Measurements from ENCODE around the gene TRIO. TPM values are rescaled to one million over a fixed set of nuclear protein-coding genes. Genes with fewer than 3 reads are reported as not detected.

Gene TRIO
- total RNA-seq, 1 experiment from 2014 or later = 68.4 TPM

GRCh38 chr5:14281746-14282181, 138.6 kb downstream of the TRIO start:
- DNase-seq (ENCODE audit: low read depth, low spot score) (no peak), ATAC-seq (no peak; the same call in 1 of the 2 replicates)
- no peaks in the 10 kb centered on the region for H3K36me3 ChIP-seq (ENCODE audit: control insufficient read depth in 1 of 2, insufficient read depth in 2 of 2, low read length in 2 of 2)
- no peaks in the 10 kb centered on the region for H4K20me1 ChIP-seq (ENCODE audit: insufficient read depth)
- POLR2A ChIA-PET = no interaction called here
- H3K9ac ChIP-seq (ENCODE audit: low read length) = no peak overlapping the region
- H2AFZ ChIP-seq (ENCODE audit: low read depth, low read length, poor library complexity, severe bottlenecking) = no peak overlapping the region
- no peaks in the 10 kb centered on the region for H3K9me3 ChIP-seq (ENCODE audit: control insufficient read depth in 1 of 2, insufficient read depth in 1 of 2, low read depth in 1 of 2, low read length in 2 of 2)
- RAD21 ChIA-PET (ENCODE audit: low non-redundant PET in 1 of 2, low total read pairs in 2 of 2, uncharacterized antibody in 2 of 2, unreplicated experiment in 2 of 2) = no interaction called here
- CTCF ChIA-PET = no interaction called here
- H3K9me2 ChIP-seq (ENCODE audit: insufficient read depth) = no peaks in the 10 kb centered on the region
- H3K4me3 ChIP-seq (replicated peaks in 1 of 2; ENCODE audit: low read depth in 1 of 2, low read length in 2 of 2) = no peak overlapping the region
- no peaks in the 10 kb centered on the region for H3K27me3 ChIP-seq (ENCODE audit: insufficient read depth, low read length)
- H3K4me2 ChIP-seq (ENCODE audit: low read length) = no peak overlapping the region
- TF ChIP-seq ATF3 (IDR thresholded peaks at IDR 0.05) = no peak
- no peak for TF ChIP-seq POLR2A (IDR thresholded peaks at IDR 0.05; ENCODE audit: borderline replicate concordance, extremely low read depth, insufficient read depth, insufficient read length)
- no peak for TF ChIP-seq POLR2AphosphoS5 (IDR thresholded peaks at IDR 0.05; ENCODE audit: low read depth, low read length)
- TF ChIP-seq EGR1 (IDR thresholded peaks at IDR 0.05; ENCODE audit: low read depth) = no peak
- TF ChIP-seq, protein P1, sequence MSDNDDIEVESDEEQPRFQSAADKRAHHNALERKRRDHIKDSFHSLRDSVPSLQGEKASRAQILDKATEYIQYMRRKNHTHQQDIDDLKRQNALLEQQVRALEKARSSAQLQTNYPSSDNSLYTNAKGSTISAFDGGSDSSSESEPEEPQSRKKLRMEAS (IDR thresholded peaks at IDR 0.05) = no peak
- no peak for TF ChIP-seq ZFX (IDR thresholded peaks at IDR 0.05)
- TF ChIP-seq JUND (IDR thresholded peaks at IDR 0.05) = no peak
- TF ChIP-seq SRF (IDR thresholded peaks at IDR 0.05; ENCODE audit: low read depth) = no peak
- TF ChIP-seq SIN3A (IDR thresholded peaks at IDR 0.05; ENCODE audit: low read depth) = no peak
- TF ChIP-seq, protein P2, sequence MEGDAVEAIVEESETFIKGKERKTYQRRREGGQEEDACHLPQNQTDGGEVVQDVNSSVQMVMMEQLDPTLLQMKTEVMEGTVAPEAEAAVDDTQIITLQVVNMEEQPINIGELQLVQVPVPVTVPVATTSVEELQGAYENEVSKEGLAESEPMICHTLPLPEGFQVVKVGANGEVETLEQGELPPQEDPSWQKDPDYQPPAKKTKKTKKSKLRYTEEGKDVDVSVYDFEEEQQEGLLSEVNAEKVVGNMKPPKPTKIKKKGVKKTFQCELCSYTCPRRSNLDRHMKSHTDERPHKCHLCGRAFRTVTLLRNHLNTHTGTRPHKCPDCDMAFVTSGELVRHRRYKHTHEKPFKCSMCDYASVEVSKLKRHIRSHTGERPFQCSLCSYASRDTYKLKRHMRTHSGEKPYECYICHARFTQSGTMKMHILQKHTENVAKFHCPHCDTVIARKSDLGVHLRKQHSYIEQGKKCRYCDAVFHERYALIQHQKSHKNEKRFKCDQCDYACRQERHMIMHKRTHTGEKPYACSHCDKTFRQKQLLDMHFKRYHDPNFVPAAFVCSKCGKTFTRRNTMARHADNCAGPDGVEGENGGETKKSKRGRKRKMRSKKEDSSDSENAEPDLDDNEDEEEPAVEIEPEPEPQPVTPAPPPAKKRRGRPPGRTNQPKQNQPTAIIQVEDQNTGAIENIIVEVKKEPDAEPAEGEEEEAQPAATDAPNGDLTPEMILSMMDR (IDR thresholded peaks at IDR 0.05 in 2 of 3, conservative IDR thresholded peaks at IDR 0.05 in 1 of 3; ENCODE audit: borderline replicate concordance in 1 of 3, insufficient read depth in 1 of 3, low read depth in 2 of 3, low read length in 2 of 3) = no peak
- TF ChIP-seq, protein P3, sequence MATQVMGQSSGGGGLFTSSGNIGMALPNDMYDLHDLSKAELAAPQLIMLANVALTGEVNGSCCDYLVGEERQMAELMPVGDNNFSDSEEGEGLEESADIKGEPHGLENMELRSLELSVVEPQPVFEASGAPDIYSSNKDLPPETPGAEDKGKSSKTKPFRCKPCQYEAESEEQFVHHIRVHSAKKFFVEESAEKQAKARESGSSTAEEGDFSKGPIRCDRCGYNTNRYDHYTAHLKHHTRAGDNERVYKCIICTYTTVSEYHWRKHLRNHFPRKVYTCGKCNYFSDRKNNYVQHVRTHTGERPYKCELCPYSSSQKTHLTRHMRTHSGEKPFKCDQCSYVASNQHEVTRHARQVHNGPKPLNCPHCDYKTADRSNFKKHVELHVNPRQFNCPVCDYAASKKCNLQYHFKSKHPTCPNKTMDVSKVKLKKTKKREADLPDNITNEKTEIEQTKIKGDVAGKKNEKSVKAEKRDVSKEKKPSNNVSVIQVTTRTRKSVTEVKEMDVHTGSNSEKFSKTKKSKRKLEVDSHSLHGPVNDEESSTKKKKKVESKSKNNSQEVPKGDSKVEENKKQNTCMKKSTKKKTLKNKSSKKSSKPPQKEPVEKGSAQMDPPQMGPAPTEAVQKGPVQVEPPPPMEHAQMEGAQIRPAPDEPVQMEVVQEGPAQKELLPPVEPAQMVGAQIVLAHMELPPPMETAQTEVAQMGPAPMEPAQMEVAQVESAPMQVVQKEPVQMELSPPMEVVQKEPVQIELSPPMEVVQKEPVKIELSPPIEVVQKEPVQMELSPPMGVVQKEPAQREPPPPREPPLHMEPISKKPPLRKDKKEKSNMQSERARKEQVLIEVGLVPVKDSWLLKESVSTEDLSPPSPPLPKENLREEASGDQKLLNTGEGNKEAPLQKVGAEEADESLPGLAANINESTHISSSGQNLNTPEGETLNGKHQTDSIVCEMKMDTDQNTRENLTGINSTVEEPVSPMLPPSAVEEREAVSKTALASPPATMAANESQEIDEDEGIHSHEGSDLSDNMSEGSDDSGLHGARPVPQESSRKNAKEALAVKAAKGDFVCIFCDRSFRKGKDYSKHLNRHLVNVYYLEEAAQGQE (IDR thresholded peaks at IDR 0.05; ENCODE audit: low read depth) = no peak
- TF ChIP-seq ZNF274 (IDR thresholded peaks at IDR 0.05; ENCODE audit: low read depth, low read length) = no peak
- no peak for TF ChIP-seq TCF7L2 (IDR thresholded peaks at IDR 0.05; ENCODE audit: borderline replicate concordance, extremely low read depth, insufficient read depth, insufficient read length)
- no peak for TF ChIP-seq CBX3 (IDR thresholded peaks at IDR 0.05; ENCODE audit: low read depth)
- intact Hi-C loops (cut with micrococcal nuclease) = no loop called here
- peaks cover 0 to 6% of the 10 kb centered on the region in 2 experiments; a peak in 1 of 4 replicates for H3K4me1 ChIP-seq (ENCODE audit: control insufficient read depth in 1 of 2, insufficient read depth in 2 of 2, low read length in 2 of 2)
- BruUV-seq (replicated peaks) = no TSS peak
- H3K27ac ChIP-seq (ENCODE audit: low read depth, low read length) = no peak overlapping the region
- peaks cover 62% of the 10 kb centered on the region for H3K79me2 ChIP-seq (ENCODE audit: insufficient read depth, low read length)

All from HCT116 (cell line).